HL-60 (cell line): ENCODE results near the gene GNPTAB.

ENCODE experiments used
- DNase-seq, 2 experiments: peaks; one replicate each; pipeline ENCODE4 v3.0.0-alpha.2; 2010 to 2020; ENCODE audit warnings: low read depth in 1 of 2, low spot score in 1 of 2
- H3K27ac ChIP-seq: fragments of 250-450 bp; sonication (Bioruptor Pico); replicated peaks from 2 replicates; pipeline ENCODE4 v1.5.1; 2020; ENCODE audit warnings: mild to moderate bottlenecking, moderate library complexity
- H3K27me3 ChIP-seq: fragments of 250-450 bp; sonication (Bioruptor Pico); 2 replicates; pipeline ENCODE4 v1.5.1; 2021; ENCODE audit warnings: mild to moderate bottlenecking, moderate library complexity; ENCODE audit not compliant: insufficient read depth, poor library complexity, severe bottlenecking
- H3K4me3 ChIP-seq: replicated peaks from 2 replicates; pipeline ENCODE4 v1.5.1; 2011; ENCODE audit warnings: mild to moderate bottlenecking, control low read depth, low read length; ENCODE audit not compliant: insufficient read depth
- GABPA ChIP-seq: IDR thresholded peaks from 2 replicates; pipeline ENCODE4 v1.6.1; 2012; ENCODE audit warnings: low read depth
- POLR2AphosphoS5 ChIP-seq: IDR thresholded peaks from 2 replicates; pipeline ENCODE4 v1.6.1; 2012; ENCODE audit warnings: low read depth
- SPI1 ChIP-seq: IDR thresholded peaks from 2 replicates; pipeline ENCODE4 v1.6.1; 2012; ENCODE audit warnings: low read depth, mild to moderate bottlenecking, borderline replicate concordance
- TF ChIP-seq, protein P1 (sequence below): IDR thresholded peaks from one replicate; pipeline ENCODE4 v1.5.1; 2011; ENCODE audit warnings: low read length, control low read depth, inconsistent platforms; ENCODE audit not compliant: insufficient read depth
- TF ChIP-seq, protein P2 (sequence below): IDR thresholded peaks from 2 replicates; pipeline ENCODE4 v1.6.1; 2012; ENCODE audit warnings: low read depth; ENCODE audit not compliant: insufficient replicate concordance

GNPTAB gene

DNA sequence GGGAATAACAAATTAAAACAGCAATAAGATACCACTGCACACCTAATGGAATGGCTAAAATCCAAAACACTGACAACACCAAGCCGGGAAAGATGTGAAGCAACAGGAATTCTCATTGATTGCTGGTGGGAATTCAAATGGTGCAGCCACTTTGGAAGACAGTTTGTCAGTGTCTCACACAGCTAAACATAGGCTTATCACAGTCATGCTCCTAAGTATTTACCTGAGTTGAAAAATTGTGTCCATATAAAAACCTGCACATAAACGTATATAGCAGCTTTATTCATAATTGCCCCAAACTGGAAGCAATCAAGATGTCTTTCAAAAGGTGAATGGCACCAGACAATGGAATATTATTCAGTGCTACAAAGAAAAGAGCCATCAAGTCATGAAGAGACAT is 21.6 kb downstream of the GNPTAB start:
- no peak for TF ChIP-seq GABPA
- no peak for TF ChIP-seq POLR2AphosphoS5
- TF ChIP-seq, protein P1, sequence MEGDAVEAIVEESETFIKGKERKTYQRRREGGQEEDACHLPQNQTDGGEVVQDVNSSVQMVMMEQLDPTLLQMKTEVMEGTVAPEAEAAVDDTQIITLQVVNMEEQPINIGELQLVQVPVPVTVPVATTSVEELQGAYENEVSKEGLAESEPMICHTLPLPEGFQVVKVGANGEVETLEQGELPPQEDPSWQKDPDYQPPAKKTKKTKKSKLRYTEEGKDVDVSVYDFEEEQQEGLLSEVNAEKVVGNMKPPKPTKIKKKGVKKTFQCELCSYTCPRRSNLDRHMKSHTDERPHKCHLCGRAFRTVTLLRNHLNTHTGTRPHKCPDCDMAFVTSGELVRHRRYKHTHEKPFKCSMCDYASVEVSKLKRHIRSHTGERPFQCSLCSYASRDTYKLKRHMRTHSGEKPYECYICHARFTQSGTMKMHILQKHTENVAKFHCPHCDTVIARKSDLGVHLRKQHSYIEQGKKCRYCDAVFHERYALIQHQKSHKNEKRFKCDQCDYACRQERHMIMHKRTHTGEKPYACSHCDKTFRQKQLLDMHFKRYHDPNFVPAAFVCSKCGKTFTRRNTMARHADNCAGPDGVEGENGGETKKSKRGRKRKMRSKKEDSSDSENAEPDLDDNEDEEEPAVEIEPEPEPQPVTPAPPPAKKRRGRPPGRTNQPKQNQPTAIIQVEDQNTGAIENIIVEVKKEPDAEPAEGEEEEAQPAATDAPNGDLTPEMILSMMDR = no peak
- TF ChIP-seq, protein P2, sequence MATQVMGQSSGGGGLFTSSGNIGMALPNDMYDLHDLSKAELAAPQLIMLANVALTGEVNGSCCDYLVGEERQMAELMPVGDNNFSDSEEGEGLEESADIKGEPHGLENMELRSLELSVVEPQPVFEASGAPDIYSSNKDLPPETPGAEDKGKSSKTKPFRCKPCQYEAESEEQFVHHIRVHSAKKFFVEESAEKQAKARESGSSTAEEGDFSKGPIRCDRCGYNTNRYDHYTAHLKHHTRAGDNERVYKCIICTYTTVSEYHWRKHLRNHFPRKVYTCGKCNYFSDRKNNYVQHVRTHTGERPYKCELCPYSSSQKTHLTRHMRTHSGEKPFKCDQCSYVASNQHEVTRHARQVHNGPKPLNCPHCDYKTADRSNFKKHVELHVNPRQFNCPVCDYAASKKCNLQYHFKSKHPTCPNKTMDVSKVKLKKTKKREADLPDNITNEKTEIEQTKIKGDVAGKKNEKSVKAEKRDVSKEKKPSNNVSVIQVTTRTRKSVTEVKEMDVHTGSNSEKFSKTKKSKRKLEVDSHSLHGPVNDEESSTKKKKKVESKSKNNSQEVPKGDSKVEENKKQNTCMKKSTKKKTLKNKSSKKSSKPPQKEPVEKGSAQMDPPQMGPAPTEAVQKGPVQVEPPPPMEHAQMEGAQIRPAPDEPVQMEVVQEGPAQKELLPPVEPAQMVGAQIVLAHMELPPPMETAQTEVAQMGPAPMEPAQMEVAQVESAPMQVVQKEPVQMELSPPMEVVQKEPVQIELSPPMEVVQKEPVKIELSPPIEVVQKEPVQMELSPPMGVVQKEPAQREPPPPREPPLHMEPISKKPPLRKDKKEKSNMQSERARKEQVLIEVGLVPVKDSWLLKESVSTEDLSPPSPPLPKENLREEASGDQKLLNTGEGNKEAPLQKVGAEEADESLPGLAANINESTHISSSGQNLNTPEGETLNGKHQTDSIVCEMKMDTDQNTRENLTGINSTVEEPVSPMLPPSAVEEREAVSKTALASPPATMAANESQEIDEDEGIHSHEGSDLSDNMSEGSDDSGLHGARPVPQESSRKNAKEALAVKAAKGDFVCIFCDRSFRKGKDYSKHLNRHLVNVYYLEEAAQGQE = no peak
- TF ChIP-seq SPI1 = no peak
- no peak overlapping the region for H3K4me3 ChIP-seq
- no peak for DNase-seq

DNA sequence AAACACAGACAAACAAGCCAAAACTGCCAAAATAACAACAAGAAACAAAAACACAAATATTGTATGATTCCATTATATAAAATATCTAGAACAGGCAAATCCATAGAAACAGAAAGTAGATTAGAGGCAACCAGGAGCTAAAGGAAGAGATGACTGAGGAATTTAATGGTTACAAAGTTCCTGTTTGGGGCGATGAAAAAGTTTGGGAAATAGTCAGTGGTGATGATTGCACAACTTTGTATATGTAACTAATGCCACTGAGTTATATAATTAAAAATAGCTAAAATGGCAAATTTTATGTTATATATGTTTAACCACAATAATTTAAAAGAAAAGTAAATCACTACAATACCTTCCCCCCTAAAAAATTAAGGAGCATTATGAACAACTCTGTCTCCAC is 24.5 kb downstream of the GNPTAB start:
- H3K4me3 ChIP-seq = no peak overlapping the region
- no peaks in the 10 kb centered on the region for H3K27me3 ChIP-seq
- no peak for DNase-seq
- H3K27ac ChIP-seq = no peak overlapping the region
- TF ChIP-seq, protein P2 = no peak
- TF ChIP-seq POLR2AphosphoS5 = no peak
- TF ChIP-seq GABPA = no peak
- TF ChIP-seq SPI1 = no peak
- TF ChIP-seq, protein P1 = no peak

More for the DNA sequence above, 21.6 kb downstream of the GNPTAB start:
- no peak overlapping the region for H3K27ac ChIP-seq
- H3K27me3 ChIP-seq = no peaks in the 10 kb centered on the region

DNA sequence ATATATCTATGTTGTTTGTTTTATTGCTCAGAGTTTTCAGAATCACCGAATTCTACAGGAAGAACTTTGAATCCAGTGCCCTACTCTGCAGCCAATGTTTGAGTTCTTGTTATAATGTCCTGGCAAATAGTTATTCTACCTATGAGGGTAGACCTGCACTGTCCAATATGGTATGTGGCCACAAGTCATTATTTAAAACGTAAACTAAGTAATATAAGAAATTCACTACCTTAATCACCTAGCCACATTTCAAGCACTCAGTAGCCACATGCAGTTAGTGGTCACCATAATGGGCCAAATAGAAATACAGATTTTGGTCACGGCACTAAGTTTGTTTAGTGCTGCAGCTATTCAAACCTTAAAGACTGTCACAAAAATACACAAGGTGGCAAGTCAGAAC is 26.4 kb downstream of the GNPTAB start:
- no peak for TF ChIP-seq SPI1
- TF ChIP-seq, protein P2 = no peak
- no peak for TF ChIP-seq GABPA
- no peak for TF ChIP-seq POLR2AphosphoS5
- TF ChIP-seq, protein P1 = no peak
- Histone ChIP-seq H3K27ac (no peak overlapping the region), H3K4me3 (no peak overlapping the region), H3K27me3 (no peaks in the 10 kb centered on the region)
- no peak for DNase-seq
